ENCODE results near the gene LCLAT1. TPM values are rescaled to one million over a fixed set of nuclear protein-coding genes. Genes with fewer than 3 reads are reported as not detected.

Gene LCLAT1
- total RNA-seq, 2 donors from 2014 or later: 30.2 to 34.2 TPM

- H3K9ac ChIP-seq (ENCODE audit: extremely low read depth, low read length, poor library complexity, severe bottlenecking): no peak overlapping the region
- no peaks in the 10 kb centered on the region for H3K4me1 ChIP-seq (ENCODE audit: control insufficient read depth, insufficient read depth, low read length)
- no peaks in the 10 kb centered on the region for H3K27me3 ChIP-seq (ENCODE audit: control insufficient read depth, insufficient read depth, low read length, poor library complexity, severe bottlenecking)
- peaks cover 2% of the 10 kb centered on the region for H3K9me3 Mint-ChIP-seq
- no peaks in the 10 kb centered on the region for H3K27me3 Mint-ChIP-seq (ENCODE audit: insufficient read depth)
- H3K27ac ChIP-seq (ENCODE audit: low read depth, low read length): no peak overlapping the region
- no peaks in the 10 kb centered on the region for H3K36me3 Mint-ChIP-seq (ENCODE audit: low read depth)
- no peak overlapping the region for H3K4me3 ChIP-seq (ENCODE audit: low read length)
- WGBS, 2 experiments (ENCODE audit: insufficient coverage in 1 of 2, insufficient read length in 1 of 2): 90 to 100% methylated on average over 1 to 2 of the region's 2 CpGs
- H3K4me1 Mint-ChIP-seq: peaks cover 6% of the 10 kb centered on the region
- no peaks in the 10 kb centered on the region for H3K36me3 ChIP-seq (ENCODE audit: control insufficient read depth, insufficient read depth, low read length)
- H3K9me3 ChIP-seq (ENCODE audit: control insufficient read depth, low read length): no peaks in the 10 kb centered on the region
- H3K4me3 Mint-ChIP-seq: no peak overlapping the region
- TF ChIP-seq, protein P1, sequence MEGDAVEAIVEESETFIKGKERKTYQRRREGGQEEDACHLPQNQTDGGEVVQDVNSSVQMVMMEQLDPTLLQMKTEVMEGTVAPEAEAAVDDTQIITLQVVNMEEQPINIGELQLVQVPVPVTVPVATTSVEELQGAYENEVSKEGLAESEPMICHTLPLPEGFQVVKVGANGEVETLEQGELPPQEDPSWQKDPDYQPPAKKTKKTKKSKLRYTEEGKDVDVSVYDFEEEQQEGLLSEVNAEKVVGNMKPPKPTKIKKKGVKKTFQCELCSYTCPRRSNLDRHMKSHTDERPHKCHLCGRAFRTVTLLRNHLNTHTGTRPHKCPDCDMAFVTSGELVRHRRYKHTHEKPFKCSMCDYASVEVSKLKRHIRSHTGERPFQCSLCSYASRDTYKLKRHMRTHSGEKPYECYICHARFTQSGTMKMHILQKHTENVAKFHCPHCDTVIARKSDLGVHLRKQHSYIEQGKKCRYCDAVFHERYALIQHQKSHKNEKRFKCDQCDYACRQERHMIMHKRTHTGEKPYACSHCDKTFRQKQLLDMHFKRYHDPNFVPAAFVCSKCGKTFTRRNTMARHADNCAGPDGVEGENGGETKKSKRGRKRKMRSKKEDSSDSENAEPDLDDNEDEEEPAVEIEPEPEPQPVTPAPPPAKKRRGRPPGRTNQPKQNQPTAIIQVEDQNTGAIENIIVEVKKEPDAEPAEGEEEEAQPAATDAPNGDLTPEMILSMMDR (conservative IDR thresholded peaks at IDR 0.05): no peak
- no peak for DNase-seq
- no peak overlapping the region for H3K27ac Mint-ChIP-seq
Observed at GRCh38 chr2:30428348-30428662, 18.7 kb upstream of the LCLAT1 start.

- DNase-seq: no peak
- no peaks in the 10 kb centered on the region for H3K36me3 Mint-ChIP-seq (ENCODE audit: low read depth)
- no peak overlapping the region for H3K4me3 Mint-ChIP-seq
- no peaks in the 10 kb centered on the region for H3K36me3 ChIP-seq (ENCODE audit: control insufficient read depth, insufficient read depth, low read length)
- H3K27ac ChIP-seq (ENCODE audit: low read depth, low read length): no peak overlapping the region
- 88% methylated on average over 3 of the region's 3 CpGs; no CpG with 5 or more reads in 1 of the 2 experiments for WGBS, 2 experiments (ENCODE audit: insufficient coverage in 1 of 2, insufficient read length in 1 of 2)
- no peak overlapping the region for H3K9ac ChIP-seq (ENCODE audit: extremely low read depth, low read length, poor library complexity, severe bottlenecking)
- peaks cover 6% of the 10 kb centered on the region for H3K4me1 Mint-ChIP-seq
- no peaks in the 10 kb centered on the region for H3K9me3 ChIP-seq (ENCODE audit: control insufficient read depth, low read length)
- H3K4me3 ChIP-seq (ENCODE audit: low read length): no peak overlapping the region
- peaks cover 2% of the 10 kb centered on the region for H3K4me1 ChIP-seq (ENCODE audit: control insufficient read depth, insufficient read depth, low read length)
- no peak overlapping the region for H3K27ac Mint-ChIP-seq
- no peaks in the 10 kb centered on the region for H3K27me3 Mint-ChIP-seq (ENCODE audit: insufficient read depth)
- peaks cover 2% of the 10 kb centered on the region for H3K9me3 Mint-ChIP-seq
- H3K27me3 ChIP-seq (ENCODE audit: control insufficient read depth, insufficient read depth, low read length, poor library complexity, severe bottlenecking): no peaks in the 10 kb centered on the region
- TF ChIP-seq, protein P1 (conservative IDR thresholded peaks at IDR 0.05): no peak
Observed at GRCh38 chr2:30428827-30429461, 18.1 kb upstream of the LCLAT1 start.

DNA sequence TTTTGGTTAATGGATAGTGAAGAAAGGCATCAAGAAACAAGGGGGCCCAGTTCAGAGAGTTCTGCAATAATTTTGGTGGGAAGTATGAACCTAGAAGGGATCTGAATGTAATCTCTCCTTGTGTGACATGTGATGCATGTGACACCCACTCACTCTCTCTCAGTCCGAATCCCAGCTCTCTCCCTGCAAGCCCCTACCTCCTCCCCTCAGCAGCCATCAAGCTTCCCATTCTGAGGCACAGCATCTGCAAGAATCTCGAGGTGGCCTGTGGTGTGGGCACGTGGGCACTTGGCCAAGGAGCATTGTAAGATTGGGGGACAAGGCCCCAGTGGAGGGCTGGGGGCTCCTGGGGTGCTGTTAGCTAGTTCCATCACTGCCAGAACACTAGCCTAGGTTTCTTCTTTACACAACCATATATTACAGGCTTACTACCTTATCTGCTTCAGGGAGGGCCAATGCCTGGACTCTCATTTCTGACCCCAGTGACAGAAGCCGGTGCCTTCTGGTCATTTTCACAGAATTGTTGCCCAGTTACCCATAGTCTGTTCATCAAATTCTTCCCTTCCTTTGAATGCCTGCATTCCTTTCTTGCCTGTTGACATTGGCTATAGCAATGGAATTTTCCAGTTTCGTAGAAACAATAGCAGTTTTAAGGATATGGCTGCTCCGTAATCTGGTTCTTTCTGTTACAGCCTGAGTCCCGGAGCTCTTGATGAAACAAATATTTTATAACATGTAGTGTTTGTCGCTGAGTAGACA, 13.3 kb upstream of the LCLAT1 start:
- Mint-ChIP-seq H3K4me3 (no peak overlapping the region), H3K9me3 (peaks cover 2% of the 10 kb centered on the region), H3K27ac (no peak overlapping the region), H3K27me3 (ENCODE audit: insufficient read depth) (no peaks in the 10 kb centered on the region), H3K36me3 (ENCODE audit: low read depth) (no peaks in the 10 kb centered on the region), H3K4me1 (no peaks in the 10 kb centered on the region)
- Histone ChIP-seq H3K4me1 (ENCODE audit: control insufficient read depth, insufficient read depth, low read length) (peaks cover 2% of the 10 kb centered on the region), H3K27ac (ENCODE audit: low read depth, low read length) (no peak overlapping the region), H3K9me3 (ENCODE audit: control insufficient read depth, low read length) (no peaks in the 10 kb centered on the region), H3K36me3 (ENCODE audit: control insufficient read depth, insufficient read depth, low read length) (no peaks in the 10 kb centered on the region), H3K4me3 (ENCODE audit: low read length) (no peak overlapping the region), H3K9ac (ENCODE audit: extremely low read depth, low read length, poor library complexity, severe bottlenecking) (no peak overlapping the region), H3K27me3 (ENCODE audit: control insufficient read depth, insufficient read depth, low read length, poor library complexity, severe bottlenecking) (no peaks in the 10 kb centered on the region)
- WGBS, 2 experiments (ENCODE audit: insufficient coverage in 1 of 2, insufficient read length in 1 of 2): 75 to 88% methylated on average over 4 to 8 of the region's 8 CpGs
- no peak for DNase-seq
- TF ChIP-seq, protein P1 (conservative IDR thresholded peaks at IDR 0.05): no peak

Data from endodermal cell (in vitro differentiated cells).